ENCODE measurements around the gene TIMP1.
"Not testable (repeated sequence)": the region's sequence is repeated elsewhere in the genome, so short reads cannot be mapped to it uniquely, and the experiment has no call there.

TIMP1 gene

GRCh38 chrX:47574076-47574546, 8.1 kb upstream of the TIMP1 start:
- no peak for DNase-seq

DNA sequence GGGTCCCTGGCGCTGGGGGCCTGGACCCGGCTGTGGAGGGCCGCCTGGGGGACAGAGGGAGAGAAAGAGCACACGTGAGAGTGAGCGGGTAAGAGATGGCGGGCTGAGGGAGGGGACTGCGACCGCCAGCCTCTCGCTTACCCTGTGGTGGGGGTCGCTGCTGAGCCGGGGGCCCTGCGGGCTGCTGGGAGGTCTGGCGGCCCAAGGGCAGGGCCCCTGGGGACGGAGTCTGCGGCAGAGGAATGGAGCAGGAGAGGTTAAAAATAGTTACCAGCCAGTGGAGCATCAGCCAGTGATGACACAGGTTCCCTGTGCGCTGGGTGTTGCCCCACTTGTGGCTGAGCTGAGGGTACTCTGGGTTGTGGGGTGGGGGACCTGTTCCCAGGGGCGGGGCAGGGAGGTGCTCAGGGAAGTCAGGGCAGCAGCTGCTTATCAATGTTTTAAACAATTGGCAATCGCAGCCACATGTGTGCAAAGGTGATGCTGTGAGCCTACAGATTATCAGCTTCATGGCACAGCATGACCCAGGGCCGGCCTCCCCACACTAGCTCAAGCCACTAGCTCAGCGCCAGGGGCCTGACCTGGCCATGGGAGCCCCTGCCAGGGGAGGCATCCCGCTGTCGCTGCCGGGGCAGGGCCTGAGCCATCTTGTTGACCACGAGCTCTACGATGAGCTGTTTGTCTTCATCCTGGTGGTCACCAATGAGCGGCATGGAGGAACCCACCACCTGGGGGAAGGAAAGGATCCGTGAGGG, 7.5 kb upstream of the TIMP1 start:
- DNase-seq = no peak

DNA sequence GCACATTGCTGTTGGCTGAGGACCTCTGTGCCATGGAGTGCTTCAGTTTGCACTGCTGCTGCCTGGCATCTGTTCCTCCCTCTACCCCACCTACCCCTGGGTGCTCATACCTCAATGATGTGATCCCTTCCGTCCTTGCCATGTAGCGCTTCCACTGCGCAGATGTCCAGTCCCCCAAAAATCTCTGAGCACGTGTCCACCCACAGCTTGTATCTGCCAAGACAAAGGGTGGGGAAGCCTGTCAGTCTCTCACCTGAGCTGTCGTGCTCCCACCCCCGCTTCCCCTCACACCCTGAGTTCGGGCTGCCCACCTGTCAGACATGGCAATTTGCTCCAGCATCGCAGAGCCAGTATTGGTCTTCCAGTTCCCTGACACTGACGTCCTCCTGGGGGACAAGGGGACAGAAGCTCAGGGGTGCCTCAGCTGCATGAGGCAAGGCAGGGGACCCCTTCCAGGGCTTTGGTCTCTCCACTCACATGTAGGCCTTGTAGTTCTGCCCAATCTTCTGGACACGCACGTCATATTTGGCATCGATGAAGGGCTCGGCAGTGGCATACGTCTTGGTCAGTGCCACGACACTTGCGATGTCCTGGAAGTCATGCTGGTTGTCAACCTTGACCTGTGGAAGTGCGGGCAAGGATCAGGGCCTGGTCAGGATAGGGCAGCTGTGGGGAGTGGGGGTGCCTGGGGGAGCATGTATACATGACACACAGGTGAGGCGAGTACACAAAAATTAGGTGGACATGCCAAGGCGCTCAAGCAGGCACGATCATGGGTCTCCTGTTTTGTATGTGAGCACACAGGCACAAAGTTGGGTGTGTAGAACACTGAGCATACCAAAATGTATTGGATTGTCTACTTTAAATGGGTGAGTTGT, 6.0 kb upstream of the TIMP1 start:
- no peak for DNase-seq

DNA sequence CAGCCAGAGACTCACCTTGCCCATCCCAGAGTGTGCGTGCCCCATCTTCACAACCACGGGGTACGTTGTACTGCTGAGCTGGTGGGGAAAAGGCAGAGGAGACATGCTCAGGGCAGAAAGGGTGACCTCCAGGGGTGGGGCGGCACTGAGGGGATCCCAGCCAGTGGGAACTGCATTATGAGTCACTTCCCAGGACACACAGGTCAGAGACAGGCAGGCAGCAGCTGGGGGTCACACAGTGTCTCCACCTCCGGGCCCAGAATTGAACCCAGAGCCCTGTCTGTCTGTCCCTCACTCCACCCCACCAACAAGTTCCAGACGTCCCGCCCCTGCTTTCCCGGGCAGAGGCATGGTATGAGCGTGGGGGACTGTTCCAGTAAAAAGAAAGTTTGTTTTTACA, 4.8 kb upstream of the TIMP1 start:
- DNase-seq = no peak

- no peak for DNase-seq
Observed at GRCh38 chrX:47577901-47578300, 4.3 kb upstream of the TIMP1 start.

DNA sequence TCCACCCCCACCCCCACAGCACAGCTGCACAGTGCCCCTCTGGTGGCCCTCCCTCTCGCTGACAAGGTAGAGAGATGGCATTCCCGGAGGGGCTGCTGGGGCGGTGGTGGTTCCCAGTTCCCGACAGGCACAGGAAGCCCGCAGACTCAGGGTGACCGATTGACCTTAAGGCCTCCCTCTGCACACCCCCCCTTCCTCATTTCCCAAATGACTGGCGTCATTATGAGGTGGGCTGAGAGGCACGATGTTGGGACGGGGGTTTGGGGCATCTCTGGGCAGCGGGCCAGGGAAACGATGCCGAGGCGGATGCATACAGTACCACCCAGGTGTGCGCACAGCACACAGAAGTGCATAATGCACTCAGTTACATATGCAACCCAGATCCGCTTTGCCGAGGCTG, 3.5 kb upstream of the TIMP1 start:
- no peak for DNase-seq

GRCh38 chrX:47579537-47579936, 2.7 kb upstream of the TIMP1 start:
- DNase-seq = no peak

GRCh38 chrX:47583240-47583861, 1.1 kb downstream of the TIMP1 start:
- no peak for DNase-seq

DNA sequence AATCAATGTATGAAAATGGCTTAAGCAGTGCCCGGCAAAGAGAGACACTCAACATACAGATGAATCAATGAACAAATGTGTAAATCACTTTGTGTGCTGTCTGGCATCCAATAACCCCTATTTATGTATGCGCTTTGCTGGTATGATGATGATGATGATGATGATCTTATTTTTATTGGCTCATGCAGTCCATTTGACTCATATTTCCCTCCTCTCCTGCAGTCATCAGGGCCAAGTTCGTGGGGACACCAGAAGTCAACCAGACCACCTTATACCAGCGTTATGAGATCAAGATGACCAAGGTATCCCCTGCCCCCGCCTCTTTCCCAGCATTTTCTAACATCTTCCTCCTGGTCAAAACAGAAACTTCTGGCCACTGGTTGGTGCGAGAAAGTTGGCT, 2.5 kb downstream of the TIMP1 start:
- no peak for DNase-seq

DNA sequence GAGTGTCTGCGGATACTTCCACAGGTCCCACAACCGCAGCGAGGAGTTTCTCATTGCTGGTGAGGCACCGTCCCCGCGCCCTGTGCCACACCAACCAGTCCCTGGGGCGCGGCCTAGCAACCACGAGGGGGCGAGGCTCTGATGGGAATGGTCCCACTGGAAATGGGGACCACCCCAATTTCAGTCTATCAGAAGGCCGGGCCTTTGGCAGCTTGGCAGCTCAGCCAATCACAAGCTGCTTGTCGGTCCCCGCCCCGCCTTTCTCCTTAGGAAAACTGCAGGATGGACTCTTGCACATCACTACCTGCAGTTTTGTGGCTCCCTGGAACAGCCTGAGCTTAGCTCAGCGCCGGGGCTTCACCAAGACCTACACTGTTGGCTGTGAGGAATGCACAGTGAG, 3.0 kb downstream of the TIMP1 start:
- DNase-seq = no peak

- no peak for DNase-seq
Observed at GRCh38 chrX:47586043-47586787, 4.0 kb downstream of the TIMP1 start.

- DNase-seq = no peak
Observed at GRCh38 chrX:47587091-47587891, 5.1 kb downstream of the TIMP1 start.

- no peak for DNase-seq
Observed at GRCh38 chrX:47587906-47588735, 5.9 kb downstream of the TIMP1 start.

DNA sequence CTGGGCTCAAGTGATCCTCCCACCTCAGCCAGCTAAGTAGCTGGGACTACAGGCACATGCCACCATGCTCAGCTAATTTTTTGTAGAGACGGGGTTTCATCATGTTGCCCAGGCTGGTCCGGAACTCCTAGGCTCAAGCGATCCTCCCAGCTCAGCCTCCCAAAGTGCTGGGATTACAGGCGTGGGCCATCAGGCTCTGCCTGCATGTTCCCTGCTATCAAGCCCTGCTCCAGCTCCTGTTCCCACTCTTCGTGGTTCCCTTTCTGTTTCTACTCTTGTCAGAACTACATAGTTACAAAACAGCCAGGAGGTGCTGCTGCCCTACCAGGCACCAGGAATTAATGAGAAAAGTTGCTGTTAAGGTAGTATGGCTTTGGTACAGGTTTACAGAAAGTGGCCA, 8.7 kb downstream of the TIMP1 start:
- no peak for DNase-seq

DNA sequence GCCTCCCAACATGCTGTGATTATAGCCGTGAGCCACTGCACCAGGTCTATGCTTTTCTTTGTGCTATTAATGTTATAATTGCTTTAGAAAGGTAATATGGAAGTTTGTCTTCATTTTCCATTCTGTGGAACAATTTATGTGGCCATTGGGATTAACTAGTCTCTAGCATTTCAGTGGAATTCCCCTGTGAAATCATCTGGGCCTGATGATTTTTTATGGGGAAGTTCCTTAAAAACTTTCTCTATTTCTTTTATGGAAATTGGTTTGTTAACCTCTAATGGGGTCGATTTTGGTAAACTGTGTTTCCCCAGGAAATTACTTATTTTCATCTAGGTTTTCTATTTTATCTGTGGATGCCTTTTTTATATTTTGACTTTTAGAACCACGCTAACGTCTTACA, 11.3 kb downstream of the TIMP1 start:
- DNase-seq = no peak

- DNase-seq = no peak
Observed at GRCh38 chrX:47595716-47596251, 13.5 kb downstream of the TIMP1 start.

DNA sequence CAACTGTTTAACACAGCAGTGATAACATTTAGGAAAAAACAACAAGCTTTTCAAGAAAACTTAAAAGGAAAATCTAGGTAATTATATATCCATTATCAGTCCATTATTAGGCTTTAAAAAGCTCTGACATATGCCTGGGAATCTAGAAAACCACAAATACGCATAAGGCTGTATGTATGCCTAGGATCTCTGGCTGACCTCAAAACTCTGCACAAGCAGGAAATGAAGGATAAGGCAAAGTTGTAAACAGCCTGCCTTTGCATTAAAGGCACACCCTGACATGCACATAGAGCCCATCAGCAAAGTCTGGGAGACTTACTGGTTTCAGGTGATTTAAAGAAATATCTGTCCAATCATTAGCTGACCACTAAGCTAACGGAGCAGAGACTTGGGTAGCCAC, 14.0 kb downstream of the TIMP1 start:
- DNase-seq = no peak

DNA sequence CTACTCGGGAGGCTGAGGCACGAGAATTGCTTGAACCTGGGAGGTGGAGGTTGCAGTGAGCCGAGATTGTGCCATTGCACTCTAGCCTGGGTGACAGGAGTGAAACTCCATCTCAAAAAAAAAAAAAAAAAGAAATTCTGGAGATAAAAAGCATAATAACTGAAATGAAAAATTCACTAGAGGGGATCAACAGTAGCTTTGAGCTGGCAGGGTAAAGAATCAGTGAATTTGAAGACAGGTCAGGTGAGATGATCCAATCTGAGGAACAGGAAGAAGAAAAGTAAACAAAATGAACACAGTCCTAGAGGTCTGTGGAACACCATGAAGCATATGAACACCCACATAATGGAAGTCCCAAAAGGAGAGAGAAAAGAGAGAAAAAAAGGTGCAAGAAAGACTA, 15.0 kb downstream of the TIMP1 start:
- no peak for DNase-seq

DNA sequence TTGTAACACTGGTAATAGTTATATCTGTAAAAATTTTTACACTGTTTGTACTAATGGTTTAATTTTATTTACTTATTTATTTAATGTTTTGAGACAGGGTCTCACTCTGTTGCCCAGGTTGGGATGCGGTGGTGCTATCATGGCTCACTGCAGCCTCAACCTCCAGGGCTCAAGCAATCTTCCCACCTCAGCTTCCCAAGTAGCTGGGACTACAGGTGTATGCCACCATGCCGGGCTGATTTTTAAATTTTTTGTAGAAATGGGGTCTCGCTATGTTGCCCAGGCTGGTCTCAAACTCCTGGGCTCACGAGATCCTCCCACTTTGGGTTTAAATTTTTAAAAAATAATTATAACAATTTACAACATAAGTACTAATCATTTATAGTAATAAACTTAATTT, 20.9 kb downstream of the TIMP1 start:
- not testable (repeated sequence) for DNase-seq

DNA sequence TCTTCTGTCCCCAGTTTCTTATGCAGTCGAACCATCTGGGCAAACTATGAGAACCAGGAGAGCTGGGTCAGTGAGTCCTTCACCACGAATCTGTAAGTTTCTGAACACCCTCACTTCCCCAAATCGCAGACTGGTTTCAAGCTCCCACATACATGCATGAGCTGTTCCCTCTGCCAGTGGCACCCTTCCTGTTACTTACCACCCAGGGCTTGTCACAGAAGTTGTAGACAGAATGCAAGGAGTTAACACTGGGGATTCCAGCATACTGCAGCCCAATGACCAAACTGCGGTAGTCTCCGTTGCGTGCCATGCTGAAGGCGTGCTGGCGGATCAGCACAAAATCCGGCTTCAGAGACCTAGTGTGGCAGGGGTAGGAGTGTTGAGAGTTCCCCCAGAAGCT, 22.8 kb downstream of the TIMP1 start:
- DNase-seq = no peak

GRCh38 chrX:47607091-47607490, 24.9 kb downstream of the TIMP1 start:
- DNase-seq = no peak

All from AML-193 (cell line).